ENCODE data around the gene SNX24. TPM values are rescaled to one million over a fixed set of nuclear protein-coding genes. Genes with fewer than 3 reads are reported as not detected.
A peak's percentile ranks its signal among the peaks of the same experiment; 100 is the strongest.

The SNX24 gene
- polyA plus RNA-seq, 3 donors, result 3.5 to 10.6 (median 8.0) TPM

- H3K79me2 ChIP-seq (ENCODE audit: insufficient read depth, low read length), result no peaks in the 10 kb centered on the region
- no peak overlapping the region for H3K4me3 Mint-ChIP-seq
- intact Hi-C loops (cut with micrococcal nuclease), result no loop called here
- H3K4me3 ChIP-seq (replicated peaks in 1 of 3; ENCODE audit: low read depth in 2 of 3, low read length in 3 of 3), result no peak overlapping the region
- H3K27ac ChIP-seq (ENCODE audit: low read depth in 1 of 2, low read length in 2 of 2), result no peak overlapping the region
- no peaks in the 10 kb centered on the region for H3K9me3 Mint-ChIP-seq
- H3K4me1 ChIP-seq (ENCODE audit: control insufficient read depth in 1 of 2, insufficient read depth in 2 of 2, low read length in 2 of 2), result no peaks in the 10 kb centered on the region
- no peak overlapping the region for H3K4me2 ChIP-seq (replicated peaks; ENCODE audit: extremely low read depth, low read length, poor library complexity, severe bottlenecking)
- TF ChIP-seq CTCF (IDR thresholded peaks at IDR 0.05), result no peak
- H3K9me3 ChIP-seq (replicated peaks in 1 of 2; ENCODE audit: control insufficient read depth in 1 of 2, insufficient read depth in 1 of 2, low read length in 2 of 2), result no peaks in the 10 kb centered on the region
- peaks cover 0 to 1% (median 0%) of the 10 kb centered on the region in 3 donors for H3K27me3 Mint-ChIP-seq (ENCODE audit: low read depth in 3 of 3)
- DNase-seq, result no peak
- no peaks in the 10 kb centered on the region for H3K4me1 Mint-ChIP-seq
- peaks cover 71% of the 10 kb centered on the region for H4K20me1 ChIP-seq (ENCODE audit: insufficient read depth, low read length)
- peaks cover 47 to 68% of the 10 kb centered on the region in 2 donors for H3K36me3 Mint-ChIP-seq
- peaks cover 53 to 80% of the 10 kb centered on the region in 2 donors for H3K36me3 ChIP-seq (replicated peaks in 1 of 2; ENCODE audit: control insufficient read depth in 1 of 2, insufficient read depth in 2 of 2, low read length in 2 of 2)
- H3K9ac ChIP-seq (ENCODE audit: insufficient read depth, low read length, poor library complexity, severe bottlenecking), result no peak overlapping the region
- peak overlapping the region in 1 of 7 donors; percentile 73 for H3K27ac Mint-ChIP-seq
- no peak overlapping the region for H2AFZ ChIP-seq (ENCODE audit: insufficient read depth, low read depth, low read length, poor library complexity, severe bottlenecking)
- no peaks in the 10 kb centered on the region for H3K27me3 ChIP-seq (ENCODE audit: control insufficient read depth in 2 of 2, insufficient read depth in 2 of 2, low read length in 2 of 2)
- WGBS (ENCODE audit: insufficient coverage), result 96% methylated on average over 5 of the region's 5 CpGs
These were observed 28.7 kb upstream of the SNX24 start for GRCh38 chr5:122816756-122817155.

- WGBS (ENCODE audit: insufficient coverage), result no CpG with 5 or more reads among the region's 1 CpG
- Histone ChIP-seq H3K9me3 (replicated peaks in 1 of 2; ENCODE audit: control insufficient read depth in 1 of 2, insufficient read depth in 1 of 2, low read length in 2 of 2) (no peaks in the 10 kb centered on the region), H2AFZ (ENCODE audit: insufficient read depth, low read depth, low read length, poor library complexity, severe bottlenecking) (no peak overlapping the region), H3K36me3 (replicated peaks in 1 of 2; ENCODE audit: control insufficient read depth in 1 of 2, insufficient read depth in 2 of 2, low read length in 2 of 2) (peaks cover 41 to 66% of the 10 kb centered on the region in 2 donors), H3K27me3 (ENCODE audit: control insufficient read depth in 2 of 2, insufficient read depth in 2 of 2, low read length in 2 of 2) (no peaks in the 10 kb centered on the region), H3K27ac (ENCODE audit: low read depth in 1 of 2, low read length in 2 of 2) (no peak overlapping the region), H3K4me1 (ENCODE audit: control insufficient read depth in 1 of 2, insufficient read depth in 2 of 2, low read length in 2 of 2) (no peaks in the 10 kb centered on the region), H3K79me2 (ENCODE audit: insufficient read depth, low read length) (no peaks in the 10 kb centered on the region), H3K9ac (ENCODE audit: insufficient read depth, low read length, poor library complexity, severe bottlenecking) (no peak overlapping the region), H4K20me1 (ENCODE audit: insufficient read depth, low read length) (peaks cover 14% of the 10 kb centered on the region), H3K4me3 (replicated peaks in 1 of 3; ENCODE audit: low read depth in 2 of 3, low read length in 3 of 3) (no peak overlapping the region), H3K4me2 (replicated peaks; ENCODE audit: extremely low read depth, low read length, poor library complexity, severe bottlenecking) (no peak overlapping the region)
- intact Hi-C loops (cut with micrococcal nuclease), result no loop called here
- Mint-ChIP-seq H3K36me3 (peaks cover 24 to 36% of the 10 kb centered on the region in 2 donors), H3K9me3 (no peaks in the 10 kb centered on the region), H3K27me3 (ENCODE audit: low read depth in 3 of 3) (no peaks in the 10 kb centered on the region), H3K4me1 (no peaks in the 10 kb centered on the region), H3K27ac (no peak overlapping the region), H3K4me3 (no peak overlapping the region)
- no peak for DNase-seq
- no peak for TF ChIP-seq CTCF (IDR thresholded peaks at IDR 0.05)
These were observed 13.4 kb upstream of the SNX24 start for GRCh38 chr5:122831984-122832383.

All from CD14-positive monocyte (primary cell).